GM04504 (cell line): ENCODE results near the gene CCDC107.

Source experiments
- DNase-seq: peaks from one replicate; pipeline ENCODE4 v3.0.0-alpha.2; 2012; ENCODE audit warnings: low read depth

Gene CCDC107

GRCh38 chr9:35682520-35683315 is 24.6 kb downstream of the CCDC107 start:
- no peak for DNase-seq

GRCh38 chr9:35683323-35683722 is 25.2 kb downstream of the CCDC107 start:
- DNase-seq, result no peak

DNA sequence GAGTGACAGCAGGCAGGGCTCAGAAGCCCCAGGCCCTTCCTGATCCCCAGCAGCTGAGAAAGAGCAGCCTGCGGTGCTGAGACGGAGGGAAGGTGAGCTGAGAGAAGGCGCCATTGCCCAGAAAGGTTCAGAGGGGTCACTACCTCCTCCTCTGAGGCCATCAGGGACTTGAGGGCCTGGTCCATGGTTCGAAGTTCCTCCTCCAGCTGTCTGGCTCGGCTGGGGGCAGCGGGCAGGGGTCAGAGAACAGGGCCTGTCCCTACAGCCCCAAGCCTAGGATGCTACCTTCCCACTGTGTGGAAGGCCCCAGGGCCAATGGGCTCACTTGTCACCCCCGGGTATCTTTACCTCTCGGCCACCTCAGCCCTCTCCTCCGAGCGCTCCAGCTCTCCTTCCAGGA is 26.8 kb downstream of the CCDC107 start:
- no peak for DNase-seq

DNA sequence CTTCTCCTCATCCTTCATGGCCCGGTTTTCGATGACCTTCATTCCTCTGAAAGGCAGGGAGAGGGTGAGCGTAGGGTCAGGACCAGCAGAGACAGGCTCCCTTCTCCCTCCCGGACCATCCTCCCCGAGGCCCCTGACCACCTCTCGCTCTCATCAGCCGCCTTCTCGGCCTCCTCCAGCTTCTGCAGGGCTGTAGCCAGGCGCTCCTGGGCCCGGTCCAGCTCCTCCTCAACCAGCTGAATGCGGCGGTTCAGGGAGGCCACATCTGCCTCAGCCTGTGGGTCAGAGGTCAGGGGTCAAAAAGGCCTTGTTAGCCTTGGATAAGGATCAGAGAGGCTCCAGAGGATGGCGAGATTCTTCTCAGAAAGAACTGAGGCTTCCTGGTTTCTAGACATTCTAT is 27.4 kb downstream of the CCDC107 start:
- DNase-seq, result no peak

- DNase-seq, result no peak
These were observed 28.4 kb downstream of the CCDC107 start for GRCh38 chr9:35686222-35687203.

DNA sequence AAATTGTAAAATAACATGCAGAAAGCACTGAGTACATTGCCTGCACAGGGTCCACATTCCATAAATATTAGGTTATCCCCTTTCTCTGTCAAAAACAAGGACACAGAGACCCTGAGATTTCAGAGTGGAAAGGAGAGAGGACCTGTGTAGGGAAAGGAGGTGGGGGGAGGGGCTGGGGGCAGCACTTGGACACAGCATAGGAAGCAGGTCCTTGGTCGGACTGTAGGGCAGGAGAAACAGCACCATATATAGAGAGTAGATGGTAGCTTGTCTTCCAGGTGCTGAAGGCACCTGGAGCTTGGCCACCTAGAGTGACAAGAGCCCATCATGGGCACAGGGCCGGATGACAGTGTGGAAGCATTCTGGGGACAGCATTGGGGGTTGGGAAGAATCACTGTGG is 29.2 kb downstream of the CCDC107 start:
- no peak for DNase-seq

DNA sequence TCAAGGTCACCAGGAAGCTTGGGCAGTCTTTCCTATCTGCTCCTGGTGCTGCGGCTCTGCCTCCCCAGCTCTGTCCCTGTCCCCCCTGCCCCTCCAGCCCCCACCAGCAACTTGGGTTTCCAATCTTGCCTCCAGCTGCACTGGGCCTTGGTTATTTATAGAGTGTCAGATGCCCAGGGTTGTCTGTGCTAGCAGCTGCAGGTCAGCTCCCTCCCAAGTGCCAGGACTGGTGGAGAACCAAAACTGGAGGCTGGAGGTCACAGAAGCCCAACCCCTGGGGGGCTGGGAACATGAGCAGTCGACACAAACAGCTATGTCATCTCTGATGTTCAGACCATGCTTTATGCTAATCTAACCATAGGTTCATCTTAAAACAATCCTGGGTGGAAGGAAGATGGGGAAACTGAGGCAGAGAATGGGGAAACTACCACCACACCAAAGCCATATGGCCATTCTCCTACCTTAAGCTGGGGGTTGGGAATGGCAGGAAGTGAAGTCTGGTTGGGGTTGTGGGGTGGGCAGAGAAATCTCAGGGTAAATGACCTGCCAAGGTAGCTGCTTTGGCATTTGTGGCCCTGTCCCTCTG is 30.0 kb downstream of the CCDC107 start:
- DNase-seq, result no peak

DNA sequence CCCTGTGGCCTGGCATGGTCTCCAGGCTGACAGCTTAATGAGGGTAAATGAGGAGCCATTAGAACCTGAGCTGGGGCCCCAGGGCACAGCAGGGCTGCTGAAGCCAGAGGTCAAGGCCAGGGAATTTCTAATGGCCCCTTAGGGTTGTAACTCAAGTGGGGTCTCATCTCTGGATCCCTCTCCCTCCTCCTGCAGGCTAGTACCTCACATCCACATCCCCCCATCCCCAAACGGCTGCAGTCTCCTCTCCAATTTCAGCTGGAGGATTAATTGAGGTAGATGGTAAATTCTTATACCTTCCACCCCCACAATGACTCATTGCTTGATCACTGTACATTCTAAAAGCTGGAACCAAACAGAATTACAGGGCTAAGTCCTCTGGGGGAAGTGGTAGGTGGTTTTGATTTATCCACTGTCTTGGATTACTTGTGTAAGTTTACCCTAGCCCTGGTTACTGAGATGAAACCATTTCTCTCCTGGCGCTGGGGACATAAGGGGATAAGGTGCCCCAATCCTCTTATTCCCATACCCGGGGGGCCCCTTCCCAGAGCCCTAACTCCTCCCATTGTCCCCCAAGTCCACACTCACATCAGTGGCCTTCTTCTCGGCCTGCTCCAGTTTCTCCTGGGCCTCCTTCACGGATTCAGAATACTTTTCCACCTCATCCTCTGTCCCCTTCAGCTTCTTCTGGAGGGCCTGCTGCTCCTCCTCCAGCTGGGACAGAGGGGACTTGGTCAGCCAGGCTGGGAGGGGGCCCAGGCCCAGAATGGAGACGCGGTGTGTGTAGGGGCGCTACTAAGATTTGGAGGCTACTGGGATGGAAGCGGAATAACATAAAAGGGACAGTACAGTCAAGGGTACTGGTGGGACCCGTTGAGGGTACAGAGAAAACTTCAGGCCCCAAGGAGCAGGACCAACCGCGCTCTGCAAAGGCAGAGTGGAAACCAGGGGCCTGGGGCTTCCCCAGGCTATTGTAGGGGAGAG is 30.8 kb downstream of the CCDC107 start:
- peak; percentile 46 for DNase-seq

- DNase-seq, result peak; percentile 74
These were observed 31.6 kb downstream of the CCDC107 start, which contains the start of gene TPM2 for GRCh38 chr9:35689542-35690293. Gene TPM2, minus strand, starts transcription at chr9:35689925. Its CDS starts 108 bp downstream, at chr9:35689817.

- no peak for DNase-seq
These were observed 32.2 kb downstream of the CCDC107 start for GRCh38 chr9:35690294-35690613.

GRCh38 chr9:35690614-35691333 is 32.7 kb downstream of the CCDC107 start:
- DNase-seq, result peak; percentile 64

GRCh38 chr9:35691334-35691650 is 33.2 kb downstream of the CCDC107 start:
- no peak for DNase-seq

DNA sequence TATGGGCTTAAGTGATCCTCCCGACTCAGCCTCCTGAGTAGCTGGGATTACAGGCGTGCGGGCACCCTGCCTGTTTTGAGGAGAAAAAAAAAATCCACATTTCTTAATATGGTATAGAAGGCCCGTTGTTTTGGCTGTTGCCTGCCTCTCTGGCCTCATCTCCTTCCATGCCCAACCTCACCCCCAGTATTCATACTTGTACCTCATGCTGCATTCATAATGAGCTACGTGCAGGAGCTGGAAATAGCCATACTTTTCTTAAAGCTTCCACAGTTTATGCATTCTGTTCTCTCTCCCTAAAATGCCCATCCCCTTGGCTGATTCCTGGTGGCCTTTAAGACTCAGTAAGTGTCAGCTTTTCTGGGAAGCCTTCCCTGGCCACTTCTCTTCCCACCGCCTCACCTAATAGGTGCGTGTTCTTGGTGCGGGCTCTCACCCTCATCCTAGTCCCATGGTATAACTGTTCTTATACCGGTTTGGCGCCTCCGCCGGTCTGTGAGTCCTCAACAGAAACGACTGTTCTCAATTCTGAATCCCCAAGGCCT is 33.7 kb downstream of the CCDC107 start:
- no peak for DNase-seq

GRCh38 chr9:35695943-35696401 is 37.9 kb downstream of the CCDC107 start:
- DNase-seq, result no peak

DNA sequence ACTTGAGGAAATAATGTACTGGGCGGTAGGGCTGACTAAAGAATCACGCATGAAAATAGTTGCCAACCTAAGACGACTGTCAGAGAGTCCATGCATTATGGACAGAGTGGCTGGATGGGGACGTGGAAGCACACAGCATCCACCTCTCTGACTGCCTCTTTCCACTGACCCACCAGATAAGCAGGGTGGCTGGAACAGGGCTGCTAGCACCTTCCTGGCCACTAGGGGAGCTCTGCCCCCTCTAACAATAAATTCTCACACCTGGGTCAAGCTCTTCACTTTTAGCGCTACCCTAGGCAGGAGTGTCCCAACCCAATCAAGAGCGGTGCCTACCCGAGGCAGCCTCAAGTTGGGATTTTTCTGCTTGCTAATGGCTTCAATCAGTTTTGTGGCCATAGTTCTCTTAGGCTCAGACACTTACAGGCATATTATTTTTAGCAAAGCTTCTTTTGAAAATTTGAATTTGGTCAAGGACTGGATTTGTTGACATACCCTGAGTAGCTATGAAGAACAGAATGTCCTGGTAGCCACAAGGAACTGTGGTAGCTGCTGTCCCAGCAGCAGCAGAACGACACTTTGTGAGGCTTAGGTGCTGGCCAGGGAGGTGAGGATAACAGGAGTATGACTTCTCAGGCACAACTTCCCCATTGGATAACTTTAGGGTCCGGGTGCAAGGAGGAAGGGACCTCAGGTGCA is 38.6 kb downstream of the CCDC107 start:
- no peak for DNase-seq

DNA sequence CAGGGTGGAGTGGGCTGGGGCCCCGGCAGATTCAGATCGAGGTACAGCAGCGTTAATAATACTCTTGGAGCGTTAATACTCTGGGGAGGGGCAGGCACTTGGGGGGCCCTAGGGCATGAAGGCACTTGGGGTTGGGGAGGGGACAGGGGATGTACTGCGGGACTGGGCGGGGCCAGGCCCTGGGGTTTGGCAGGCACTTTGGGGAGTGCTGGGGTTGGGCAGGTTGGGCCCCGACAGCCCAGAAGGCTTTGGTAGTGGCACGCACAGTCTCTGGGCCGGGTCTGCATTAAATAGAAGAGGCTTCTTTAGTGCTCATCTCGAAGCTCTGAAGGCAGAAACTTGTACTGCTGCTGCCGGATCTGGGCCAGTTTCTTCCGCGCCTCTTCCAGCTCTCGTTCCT is 39.4 kb downstream of the CCDC107 start:
- DNase-seq, result no peak

- no peak for DNase-seq
These were observed 40.1 kb downstream of the CCDC107 start for GRCh38 chr9:35698231-35698630.

DNA sequence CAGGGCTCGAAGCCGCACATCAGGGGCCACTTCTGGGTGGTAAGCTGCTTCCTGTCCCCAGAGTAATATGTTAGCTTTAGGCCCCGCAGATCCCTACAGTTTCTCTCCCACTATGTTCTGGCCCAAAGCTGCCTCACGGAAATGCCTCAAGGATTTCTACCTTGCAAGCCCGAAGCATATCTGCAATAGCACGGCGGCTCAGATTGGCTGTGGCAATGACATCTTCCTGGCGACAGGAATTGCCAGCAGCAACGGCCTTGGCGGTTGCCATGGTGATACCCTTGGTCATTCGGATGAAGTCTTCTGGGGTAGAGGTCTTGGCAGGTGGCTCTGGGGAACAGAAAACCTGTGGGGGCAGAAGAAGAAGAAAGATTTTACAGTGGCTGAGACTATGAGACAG is 41.9 kb downstream of the CCDC107 start:
- no peak for DNase-seq

GRCh38 chr9:35700942-35701341 is 42.9 kb downstream of the CCDC107 start:
- DNase-seq, result no peak
